NT2/D1 (cell line): ENCODE data around the gene NLGN1.

Source experiments
- DNase-seq: peaks from one replicate; pipeline ENCODE4 v3.0.0-alpha.2; 2011; ENCODE audit warnings: low read depth, low spot score
- H3K27me3 ChIP-seq: 2 replicates; pipeline ENCODE4 v1.6.0; 2011; ENCODE audit warnings: mild to moderate bottlenecking; ENCODE audit not compliant: insufficient read length, insufficient read depth
- H3K36me3 ChIP-seq: 2 replicates; pipeline ENCODE4 v1.6.1; 2011; ENCODE audit warnings: mild to moderate bottlenecking, low read length, mixed read lengths; ENCODE audit not compliant: insufficient read depth, insufficient read length
- H3K4me1 ChIP-seq: 2 replicates; pipeline ENCODE4 v1.5.1; 2011; ENCODE audit not compliant: insufficient read depth, insufficient read length
- H3K4me3 ChIP-seq: 2 replicates; pipeline ENCODE4 v1.5.1; 2011; ENCODE audit warnings: low read depth; ENCODE audit not compliant: insufficient read length
- H3K9ac ChIP-seq: 2 replicates; pipeline ENCODE4 v1.6.0; 2011; ENCODE audit warnings: low read depth; ENCODE audit not compliant: insufficient read length
- H3K9me3 ChIP-seq: 2 replicates; pipeline ENCODE4 v1.5.1; 2011; ENCODE audit warnings: mild to moderate bottlenecking, low read length; ENCODE audit not compliant: insufficient read depth
- SUZ12 ChIP-seq: IDR thresholded peaks from 2 replicates; pipeline ENCODE4 v1.6.1; 2011; ENCODE audit not compliant: insufficient read length, insufficient read depth; ENCODE audit errors: extremely low read depth
- YY1 ChIP-seq: IDR thresholded peaks from 2 replicates; pipeline ENCODE4 v1.6.1; 2011; ENCODE audit not compliant: insufficient read length, insufficient read depth
- ZNF274 ChIP-seq: IDR thresholded peaks from 2 replicates; pipeline ENCODE4 v1.6.1; 2011; ENCODE audit warnings: mild to moderate bottlenecking, low read depth, low read length

Gene NLGN1

GRCh38 chr3:173761161-173761560, 363.6 kb downstream of the NLGN1 start:
- TF ChIP-seq SUZ12 (no peak), YY1 (no peak), ZNF274 (no peak)
- Histone ChIP-seq H3K36me3 (no peaks in the 10 kb centered on the region), H3K4me3 (no peak overlapping the region), H3K27me3 (no peaks in the 10 kb centered on the region), H3K9ac (no peak overlapping the region), H3K9me3 (no peaks in the 10 kb centered on the region), H3K4me1 (no peaks in the 10 kb centered on the region)
- DNase-seq, result no peak

- Histone ChIP-seq H3K4me1 (no peaks in the 10 kb centered on the region), H3K9me3 (no peaks in the 10 kb centered on the region), H3K27me3 (no peaks in the 10 kb centered on the region), H3K9ac (no peak overlapping the region), H3K4me3 (no peak overlapping the region), H3K36me3 (no peaks in the 10 kb centered on the region)
- TF ChIP-seq ZNF274, result no peak
- TF ChIP-seq SUZ12, result no peak
- TF ChIP-seq YY1, result no peak
- no peak for DNase-seq
Measured at GRCh38 chr3:173762501-173762900, 365.0 kb downstream of the NLGN1 start.

- no peak overlapping the region for H3K9ac ChIP-seq
- TF ChIP-seq SUZ12, result no peak
- no peak for TF ChIP-seq YY1
- TF ChIP-seq ZNF274, result no peak
Measured at GRCh38 chr3:173770011-173770410, 372.5 kb downstream of the NLGN1 start.

GRCh38 chr3:173770796-173771573, 373.4 kb downstream of the NLGN1 start:
- Histone ChIP-seq H3K36me3 (no peaks in the 10 kb centered on the region), H3K9me3 (no peaks in the 10 kb centered on the region), H3K4me3 (no peak overlapping the region), H3K27me3 (no peaks in the 10 kb centered on the region), H3K4me1 (no peaks in the 10 kb centered on the region), H3K9ac (no peak overlapping the region)
- DNase-seq, result no peak
- TF ChIP-seq YY1 (no peak), ZNF274 (no peak), SUZ12 (no peak)

More at GRCh38 chr3:173770011-173770410, 372.5 kb downstream of the NLGN1 start:
- no peaks in the 10 kb centered on the region for H3K36me3 ChIP-seq
- H3K9me3 ChIP-seq, result no peaks in the 10 kb centered on the region
- H3K4me1 ChIP-seq, result no peaks in the 10 kb centered on the region
- H3K27me3 ChIP-seq, result no peaks in the 10 kb centered on the region
- DNase-seq, result no peak
- no peak overlapping the region for H3K4me3 ChIP-seq

- H3K27me3 ChIP-seq, result no peaks in the 10 kb centered on the region
- H3K4me3 ChIP-seq, result no peak overlapping the region
- TF ChIP-seq SUZ12, result no peak
- TF ChIP-seq ZNF274, result no peak
- no peak for TF ChIP-seq YY1
- H3K4me1 ChIP-seq, result no peaks in the 10 kb centered on the region
- H3K9ac ChIP-seq, result no peak overlapping the region
- H3K36me3 ChIP-seq, result no peaks in the 10 kb centered on the region
- no peak for DNase-seq
- no peaks in the 10 kb centered on the region for H3K9me3 ChIP-seq
Measured at GRCh38 chr3:173773800-173774199, 376.3 kb downstream of the NLGN1 start.

- Histone ChIP-seq H3K9ac (no peak overlapping the region), H3K27me3 (no peaks in the 10 kb centered on the region), H3K9me3 (no peaks in the 10 kb centered on the region), H3K4me3 (no peak overlapping the region), H3K4me1 (no peaks in the 10 kb centered on the region), H3K36me3 (no peaks in the 10 kb centered on the region)
- TF ChIP-seq YY1 (no peak), SUZ12 (no peak), ZNF274 (no peak)
- no peak for DNase-seq
Measured at GRCh38 chr3:173774294-173774693, 376.8 kb downstream of the NLGN1 start.

- Histone ChIP-seq H3K4me3 (no peak overlapping the region), H3K9ac (no peak overlapping the region), H3K4me1 (no peaks in the 10 kb centered on the region), H3K27me3 (no peaks in the 10 kb centered on the region), H3K9me3 (no peaks in the 10 kb centered on the region), H3K36me3 (no peaks in the 10 kb centered on the region)
- no peak for DNase-seq
- TF ChIP-seq ZNF274 (no peak), SUZ12 (no peak), YY1 (no peak)
Measured at GRCh38 chr3:173778251-173778650, 380.7 kb downstream of the NLGN1 start.
